Measurements from ENCODE around the gene IFT88. TPM values are rescaled to one million over a fixed set of nuclear protein-coding genes. Genes with fewer than 3 reads are reported as not detected.

IFT88 gene
- polyA plus RNA-seq (2013, experiment 1 of 2; ENCODE audit: insufficient read length) = 8.8 TPM
- polyA plus RNA-seq (2013, experiment 2 of 2; ENCODE audit: insufficient read length) = 5.3 TPM

- peak; percentile 91 for DNase-seq
Observed at GRCh38 chr13:20566898-20567874, at the start of gene IFT88. Gene IFT88 (plus strand): TSS chr13:20567157. CDS start chr13:20574386, 7,229 bp downstream.

- no peak for DNase-seq
Observed at GRCh38 chr13:20518660-20519100, 48.3 kb upstream of the IFT88 start.

GRCh38 chr13:20519875-20520274 lies 47.1 kb upstream of the IFT88 start:
- DNase-seq = no peak

- DNase-seq = no peak
Observed at GRCh38 chr13:20521364-20522115, 45.4 kb upstream of the IFT88 start.

- no peak for DNase-seq
Observed at GRCh38 chr13:20525144-20525600, 41.8 kb upstream of the IFT88 start.

- peak; percentile 76 for DNase-seq
Observed at GRCh38 chr13:20525601-20526544, 41.1 kb upstream of the IFT88 start, which contains the start of gene CRYL1. Gene CRYL1 (minus strand): TSS chr13:20525857. CDS start chr13:20525794, 63 bp downstream.

- peak; percentile 9 for DNase-seq
Observed at GRCh38 chr13:20526664-20527063, 40.3 kb upstream of the IFT88 start.

- DNase-seq = no peak
Observed at GRCh38 chr13:20528452-20528851, 38.5 kb upstream of the IFT88 start.

- no peak for DNase-seq
Observed at GRCh38 chr13:20534038-20534608, 32.8 kb upstream of the IFT88 start.

- DNase-seq = no peak
Observed at GRCh38 chr13:20536992-20537391, 30.0 kb upstream of the IFT88 start.

- no peak for DNase-seq
Observed at GRCh38 chr13:20544201-20544923, 22.6 kb upstream of the IFT88 start.

- DNase-seq = no peak
Observed at GRCh38 chr13:20546556-20546955, 20.4 kb upstream of the IFT88 start.

GRCh38 chr13:20547479-20547908 lies 19.5 kb upstream of the IFT88 start:
- DNase-seq = no peak

- no peak for DNase-seq
Observed at GRCh38 chr13:20550799-20551198, 16.2 kb upstream of the IFT88 start.

GRCh38 chr13:20553311-20553710 lies 13.6 kb upstream of the IFT88 start:
- DNase-seq = no peak

GRCh38 chr13:20558982-20559381 lies 8.0 kb upstream of the IFT88 start:
- DNase-seq = no peak

- DNase-seq = no peak
Observed at GRCh38 chr13:20559659-20560356, 7.1 kb upstream of the IFT88 start.

GRCh38 chr13:20561741-20562140 lies 5.2 kb upstream of the IFT88 start:
- no peak for DNase-seq

- no peak for DNase-seq
Observed at GRCh38 chr13:20565115-20565736, 1.7 kb upstream of the IFT88 start.
